GM23338 (cell line): ENCODE data around the gene AKR1C4. TPM values are rescaled to one million over a fixed set of nuclear protein-coding genes. Genes with fewer than 3 reads are reported as not detected.

ENCODE experiments used
- ATAC-seq: fragments of 200-7000 bp; cut with Tn5 transposase; 3 replicates; pipeline ENCODE4 v1.9.1; 2020
- DNase-seq: peaks from one replicate; pipeline ENCODE4 v3.0.0-alpha.2; 2015; ENCODE audit warnings: low spot score
- H2AFZ ChIP-seq: fragments of 200-600 bp; sonication (generic); 2 replicates; pipeline ENCODE4 v1.8.0; 2016; ENCODE audit warnings: antibody characterized with exemption, mild to moderate bottlenecking, moderate library complexity
- H3F3A ChIP-seq: fragments of 200-600 bp; sonication (generic); replicated peaks from 2 replicates; pipeline ENCODE4 v1.8.0; 2017; ENCODE audit warnings: antibody characterized with exemption, mixed run types, low read depth
- H3K27ac ChIP-seq: fragments of 200-600 bp; sonication (generic); 2 replicates; pipeline ENCODE4 v1.6.1; 2016; ENCODE audit warnings: low read depth
- H3K27me3 ChIP-seq: fragments of 200-600 bp; sonication (generic); 2 replicates; pipeline ENCODE4 v1.8.0; 2016; ENCODE audit warnings: mild to moderate bottlenecking, mixed run types, moderate library complexity; ENCODE audit not compliant: insufficient read depth
- H3K36me3 ChIP-seq: fragments of 200-600 bp; sonication (generic); 2 replicates; pipeline ENCODE4 v1.8.0; 2016; ENCODE audit warnings: mild to moderate bottlenecking; ENCODE audit not compliant: insufficient read depth
- H3K4me1 ChIP-seq: fragments of 200-600 bp; sonication (generic); 2 replicates; pipeline ENCODE4 v1.8.0; 2016; ENCODE audit warnings: mild to moderate bottlenecking, moderate library complexity; ENCODE audit not compliant: insufficient read depth
- H3K4me2 ChIP-seq: fragments of 200-600 bp; sonication (generic); 2 replicates; pipeline ENCODE4 v1.7.1; 2017; ENCODE audit warnings: mixed run types
- H3K4me3 ChIP-seq: fragments of 200-600 bp; sonication (generic); 2 replicates; pipeline ENCODE4 v1.6.1; 2016; ENCODE audit warnings: mixed run types
- H3K79me2 ChIP-seq: fragments of 200-600 bp; sonication (generic); replicated peaks from 2 replicates; pipeline ENCODE4 v1.8.0; 2017; ENCODE audit warnings: mild to moderate bottlenecking; ENCODE audit not compliant: insufficient read depth
- H3K9me2 ChIP-seq: fragments of 200-600 bp; sonication (generic); 2 replicates; pipeline ENCODE4 v1.8.0; 2017; ENCODE audit not compliant: insufficient read depth
- H4K20me1 ChIP-seq: fragments of 200-600 bp; sonication (generic); replicated peaks from 2 replicates; pipeline ENCODE4 v1.8.0; 2017; ENCODE audit warnings: mild to moderate bottlenecking; ENCODE audit not compliant: insufficient read depth
- H3K27ac Mint-ChIP-seq: 2 replicates; pipeline ENCODE4 v1.8.0; 2020; ENCODE audit warnings: inconsistent platforms, mild to moderate bottlenecking, moderate library complexity, mixed read lengths
- H3K27me3 Mint-ChIP-seq: 3 replicates; pipeline ENCODE4 v1.8.0; 2022; ENCODE audit warnings: low read depth, mild to moderate bottlenecking, moderate library complexity, mixed read lengths, inconsistent platforms; ENCODE audit not compliant: insufficient read depth, poor library complexity
- H3K36me3 Mint-ChIP-seq: 3 replicates; pipeline ENCODE4 v1.8.0; 2021; ENCODE audit warnings: low read depth, mild to moderate bottlenecking, inconsistent platforms, moderate library complexity, mixed read lengths
- H3K4me1 Mint-ChIP-seq: 3 replicates; pipeline ENCODE4 v1.8.0; 2020; ENCODE audit warnings: mild to moderate bottlenecking, inconsistent platforms, mixed read lengths
- H3K4me3 Mint-ChIP-seq: 3 replicates; pipeline ENCODE4 v1.8.0; 2021; ENCODE audit warnings: moderate library complexity, mild to moderate bottlenecking, inconsistent platforms, mixed read lengths
- H3K9me3 Mint-ChIP-seq: 3 replicates; pipeline ENCODE4 v1.8.0; 2020; ENCODE audit warnings: moderate library complexity, mild to moderate bottlenecking, inconsistent platforms, mixed read lengths
- CREB1 ChIP-seq: fragments of 250-450 bp; sonication (Bioruptor Pico); IDR thresholded peaks from 2 replicates; pipeline ENCODE4 v1.5.0; 2020; ENCODE audit warnings: low read depth, mild to moderate bottlenecking, moderate library complexity
- EZH2 ChIP-seq: fragments of 200-600 bp; sonication (generic); IDR thresholded peaks from one replicate; pipeline ENCODE4 v1.8.0; 2017; ENCODE audit warnings: antibody characterized with exemption, mild to moderate bottlenecking, low read depth; ENCODE audit not compliant: unreplicated experiment
- EZH2phosphoT487 ChIP-seq: fragments of 200-600 bp; sonication (generic); IDR thresholded peaks from one replicate; pipeline ENCODE4 v1.8.1; 2018; ENCODE audit warnings: antibody characterized with exemption; ENCODE audit not compliant: unreplicated experiment
- JUNB ChIP-seq: IDR thresholded peaks from one replicate; pipeline ENCODE4 v1.6.1; 2016; ENCODE audit warnings: antibody characterized with exemption; ENCODE audit not compliant: unreplicated experiment
- NANOG ChIP-seq: IDR thresholded peaks from 2 replicates; pipeline ENCODE4 v1.6.1; 2016; ENCODE audit warnings: antibody characterized with exemption, borderline replicate concordance
- POLR2AphosphoS5 ChIP-seq: IDR thresholded peaks from 2 replicates; pipeline ENCODE4 v1.6.1; 2016; ENCODE audit warnings: antibody characterized with exemption, low read depth
- STAT1 ChIP-seq: IDR thresholded peaks from one replicate; pipeline ENCODE4 v1.6.1; 2016; ENCODE audit warnings: antibody characterized with exemption; ENCODE audit not compliant: unreplicated experiment
- ZNF114 ChIP-seq: fragments of 250-450 bp; sonication (Bioruptor Pico); IDR thresholded peaks from 2 replicates; pipeline ENCODE4 v1.5.0; 2020; ENCODE audit warnings: mild to moderate bottlenecking, moderate library complexity
- ZNF331 ChIP-seq: fragments of 250-450 bp; sonication (Bioruptor Pico); IDR thresholded peaks from 2 replicates; pipeline ENCODE4 v1.5.0; 2020; ENCODE audit warnings: low read depth, mild to moderate bottlenecking, moderate library complexity
- polyA plus RNA-seq: library from polyadenylated mRNA; unstranded; fragments of >200 nt; fragmentation: Nextera tagmentation; extraction: Ambion mirVana; gene quantifications from 2 replicates; pipeline ENCODE4 v1.2.1, GENCODE V29; 2016
- total RNA-seq: library from RNA; depleted of rRNA; stranded (reverse); fragments of >200 nt; shearing (Covaris generic); gene quantifications from 2 replicates; pipeline ENCODE4 v1.2.3, GENCODE V29; 2014
- TF ChIP-seq, protein P1 (sequence below): IDR thresholded peaks from 2 replicates; pipeline ENCODE4 v1.6.1; 2016; ENCODE audit warnings: antibody characterized with exemption
- TF ChIP-seq, protein P2 (sequence below): IDR thresholded peaks from one replicate; pipeline ENCODE4 v1.6.1; 2018; ENCODE audit warnings: antibody characterized with exemption; ENCODE audit not compliant: unreplicated experiment
- TF ChIP-seq, protein P3 (sequence below), 2 experiments: fragments of 200-600 bp in 1 of 2; sonication (generic) in 1 of 2; conservative IDR thresholded peaks; 2 replicates each; pipeline versions ENCODE4 v1.5.1 to v1.6.1; 2016 to 2017; ENCODE audit warnings: antibody characterized with exemption in 2 of 2, low read depth in 2 of 2, mild to moderate bottlenecking in 2 of 2, moderate library complexity in 1 of 2
- TF ChIP-seq, protein P4 (sequence below): fragments of 250-450 bp; sonication (Bioruptor Pico); IDR thresholded peaks from 2 replicates; pipeline ENCODE4 v1.5.0; 2020; ENCODE audit warnings: mild to moderate bottlenecking, moderate library complexity

Gene AKR1C4
- total and polyA plus RNA-seq, 2 experiments from 2014 or later: not detected

DNA sequence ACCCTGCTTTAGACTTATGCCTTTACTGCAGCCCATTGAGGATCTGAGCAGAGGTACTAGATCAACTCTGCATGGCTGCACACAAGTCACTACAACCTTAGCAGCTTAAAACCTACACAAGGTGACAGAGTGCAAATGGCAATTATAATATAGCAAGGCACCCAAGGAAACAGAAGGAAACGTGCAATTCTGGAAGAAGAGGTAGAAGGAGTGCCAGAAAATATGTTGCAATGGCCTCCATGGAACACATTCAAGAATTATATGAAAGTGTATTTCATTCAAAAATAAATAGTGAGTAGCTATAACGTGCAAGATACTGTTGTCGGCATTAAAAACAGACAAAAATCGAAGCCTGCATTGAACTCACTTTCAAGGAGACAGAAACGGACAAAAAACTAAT lies 8.8 kb upstream of the AKR1C4 start:
- Mint-ChIP-seq H3K9me3 (peaks cover 5% of the 10 kb centered on the region; the same call in 1 of the 3 replicates), H3K4me3 (no peak overlapping the region), H3K36me3 (no peaks in the 10 kb centered on the region), H3K4me1 (no peaks in the 10 kb centered on the region), H3K27me3 (peaks cover 1% of the 10 kb centered on the region), H3K27ac (no peak overlapping the region)
- Histone ChIP-seq H3F3A (no peaks in the 10 kb centered on the region), H3K27me3 (no peaks in the 10 kb centered on the region), H3K4me2 (no peak overlapping the region), H3K79me2 (no peaks in the 10 kb centered on the region), H3K36me3 (no peaks in the 10 kb centered on the region), H3K9me2 (no peaks in the 10 kb centered on the region), H4K20me1 (no peaks in the 10 kb centered on the region), H3K4me1 (no peaks in the 10 kb centered on the region), H3K27ac (no peak overlapping the region), H2AFZ (peak overlapping the region; percentile 39; the same call in 1 of the 2 replicates), H3K4me3 (no peak overlapping the region)
- DNase-seq (no peak), ATAC-seq (no peak)
- TF ChIP-seq, protein P1, sequence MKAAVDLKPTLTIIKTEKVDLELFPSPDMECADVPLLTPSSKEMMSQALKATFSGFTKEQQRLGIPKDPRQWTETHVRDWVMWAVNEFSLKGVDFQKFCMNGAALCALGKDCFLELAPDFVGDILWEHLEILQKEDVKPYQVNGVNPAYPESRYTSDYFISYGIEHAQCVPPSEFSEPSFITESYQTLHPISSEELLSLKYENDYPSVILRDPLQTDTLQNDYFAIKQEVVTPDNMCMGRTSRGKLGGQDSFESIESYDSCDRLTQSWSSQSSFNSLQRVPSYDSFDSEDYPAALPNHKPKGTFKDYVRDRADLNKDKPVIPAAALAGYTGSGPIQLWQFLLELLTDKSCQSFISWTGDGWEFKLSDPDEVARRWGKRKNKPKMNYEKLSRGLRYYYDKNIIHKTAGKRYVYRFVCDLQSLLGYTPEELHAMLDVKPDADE: no peak
- no peak for TF ChIP-seq POLR2AphosphoS5
- TF ChIP-seq EZH2: no peak
- no peak for TF ChIP-seq NANOG
- no peak for TF ChIP-seq JUNB
- TF ChIP-seq CREB1 (CRISPR knock-in tag): no peak
- TF ChIP-seq ZNF331 (CRISPR knock-in tag): no peak
- TF ChIP-seq, protein P2, sequence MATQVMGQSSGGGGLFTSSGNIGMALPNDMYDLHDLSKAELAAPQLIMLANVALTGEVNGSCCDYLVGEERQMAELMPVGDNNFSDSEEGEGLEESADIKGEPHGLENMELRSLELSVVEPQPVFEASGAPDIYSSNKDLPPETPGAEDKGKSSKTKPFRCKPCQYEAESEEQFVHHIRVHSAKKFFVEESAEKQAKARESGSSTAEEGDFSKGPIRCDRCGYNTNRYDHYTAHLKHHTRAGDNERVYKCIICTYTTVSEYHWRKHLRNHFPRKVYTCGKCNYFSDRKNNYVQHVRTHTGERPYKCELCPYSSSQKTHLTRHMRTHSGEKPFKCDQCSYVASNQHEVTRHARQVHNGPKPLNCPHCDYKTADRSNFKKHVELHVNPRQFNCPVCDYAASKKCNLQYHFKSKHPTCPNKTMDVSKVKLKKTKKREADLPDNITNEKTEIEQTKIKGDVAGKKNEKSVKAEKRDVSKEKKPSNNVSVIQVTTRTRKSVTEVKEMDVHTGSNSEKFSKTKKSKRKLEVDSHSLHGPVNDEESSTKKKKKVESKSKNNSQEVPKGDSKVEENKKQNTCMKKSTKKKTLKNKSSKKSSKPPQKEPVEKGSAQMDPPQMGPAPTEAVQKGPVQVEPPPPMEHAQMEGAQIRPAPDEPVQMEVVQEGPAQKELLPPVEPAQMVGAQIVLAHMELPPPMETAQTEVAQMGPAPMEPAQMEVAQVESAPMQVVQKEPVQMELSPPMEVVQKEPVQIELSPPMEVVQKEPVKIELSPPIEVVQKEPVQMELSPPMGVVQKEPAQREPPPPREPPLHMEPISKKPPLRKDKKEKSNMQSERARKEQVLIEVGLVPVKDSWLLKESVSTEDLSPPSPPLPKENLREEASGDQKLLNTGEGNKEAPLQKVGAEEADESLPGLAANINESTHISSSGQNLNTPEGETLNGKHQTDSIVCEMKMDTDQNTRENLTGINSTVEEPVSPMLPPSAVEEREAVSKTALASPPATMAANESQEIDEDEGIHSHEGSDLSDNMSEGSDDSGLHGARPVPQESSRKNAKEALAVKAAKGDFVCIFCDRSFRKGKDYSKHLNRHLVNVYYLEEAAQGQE: no peak
- TF ChIP-seq STAT1: no peak
- TF ChIP-seq EZH2phosphoT487: no peak
- TF ChIP-seq ZNF114: no peak
- TF ChIP-seq, protein P3, sequence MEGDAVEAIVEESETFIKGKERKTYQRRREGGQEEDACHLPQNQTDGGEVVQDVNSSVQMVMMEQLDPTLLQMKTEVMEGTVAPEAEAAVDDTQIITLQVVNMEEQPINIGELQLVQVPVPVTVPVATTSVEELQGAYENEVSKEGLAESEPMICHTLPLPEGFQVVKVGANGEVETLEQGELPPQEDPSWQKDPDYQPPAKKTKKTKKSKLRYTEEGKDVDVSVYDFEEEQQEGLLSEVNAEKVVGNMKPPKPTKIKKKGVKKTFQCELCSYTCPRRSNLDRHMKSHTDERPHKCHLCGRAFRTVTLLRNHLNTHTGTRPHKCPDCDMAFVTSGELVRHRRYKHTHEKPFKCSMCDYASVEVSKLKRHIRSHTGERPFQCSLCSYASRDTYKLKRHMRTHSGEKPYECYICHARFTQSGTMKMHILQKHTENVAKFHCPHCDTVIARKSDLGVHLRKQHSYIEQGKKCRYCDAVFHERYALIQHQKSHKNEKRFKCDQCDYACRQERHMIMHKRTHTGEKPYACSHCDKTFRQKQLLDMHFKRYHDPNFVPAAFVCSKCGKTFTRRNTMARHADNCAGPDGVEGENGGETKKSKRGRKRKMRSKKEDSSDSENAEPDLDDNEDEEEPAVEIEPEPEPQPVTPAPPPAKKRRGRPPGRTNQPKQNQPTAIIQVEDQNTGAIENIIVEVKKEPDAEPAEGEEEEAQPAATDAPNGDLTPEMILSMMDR (conservative IDR thresholded peaks at IDR 0.05; ENCODE audit: low read depth in 2 of 2): no peak
- TF ChIP-seq, protein P4, sequence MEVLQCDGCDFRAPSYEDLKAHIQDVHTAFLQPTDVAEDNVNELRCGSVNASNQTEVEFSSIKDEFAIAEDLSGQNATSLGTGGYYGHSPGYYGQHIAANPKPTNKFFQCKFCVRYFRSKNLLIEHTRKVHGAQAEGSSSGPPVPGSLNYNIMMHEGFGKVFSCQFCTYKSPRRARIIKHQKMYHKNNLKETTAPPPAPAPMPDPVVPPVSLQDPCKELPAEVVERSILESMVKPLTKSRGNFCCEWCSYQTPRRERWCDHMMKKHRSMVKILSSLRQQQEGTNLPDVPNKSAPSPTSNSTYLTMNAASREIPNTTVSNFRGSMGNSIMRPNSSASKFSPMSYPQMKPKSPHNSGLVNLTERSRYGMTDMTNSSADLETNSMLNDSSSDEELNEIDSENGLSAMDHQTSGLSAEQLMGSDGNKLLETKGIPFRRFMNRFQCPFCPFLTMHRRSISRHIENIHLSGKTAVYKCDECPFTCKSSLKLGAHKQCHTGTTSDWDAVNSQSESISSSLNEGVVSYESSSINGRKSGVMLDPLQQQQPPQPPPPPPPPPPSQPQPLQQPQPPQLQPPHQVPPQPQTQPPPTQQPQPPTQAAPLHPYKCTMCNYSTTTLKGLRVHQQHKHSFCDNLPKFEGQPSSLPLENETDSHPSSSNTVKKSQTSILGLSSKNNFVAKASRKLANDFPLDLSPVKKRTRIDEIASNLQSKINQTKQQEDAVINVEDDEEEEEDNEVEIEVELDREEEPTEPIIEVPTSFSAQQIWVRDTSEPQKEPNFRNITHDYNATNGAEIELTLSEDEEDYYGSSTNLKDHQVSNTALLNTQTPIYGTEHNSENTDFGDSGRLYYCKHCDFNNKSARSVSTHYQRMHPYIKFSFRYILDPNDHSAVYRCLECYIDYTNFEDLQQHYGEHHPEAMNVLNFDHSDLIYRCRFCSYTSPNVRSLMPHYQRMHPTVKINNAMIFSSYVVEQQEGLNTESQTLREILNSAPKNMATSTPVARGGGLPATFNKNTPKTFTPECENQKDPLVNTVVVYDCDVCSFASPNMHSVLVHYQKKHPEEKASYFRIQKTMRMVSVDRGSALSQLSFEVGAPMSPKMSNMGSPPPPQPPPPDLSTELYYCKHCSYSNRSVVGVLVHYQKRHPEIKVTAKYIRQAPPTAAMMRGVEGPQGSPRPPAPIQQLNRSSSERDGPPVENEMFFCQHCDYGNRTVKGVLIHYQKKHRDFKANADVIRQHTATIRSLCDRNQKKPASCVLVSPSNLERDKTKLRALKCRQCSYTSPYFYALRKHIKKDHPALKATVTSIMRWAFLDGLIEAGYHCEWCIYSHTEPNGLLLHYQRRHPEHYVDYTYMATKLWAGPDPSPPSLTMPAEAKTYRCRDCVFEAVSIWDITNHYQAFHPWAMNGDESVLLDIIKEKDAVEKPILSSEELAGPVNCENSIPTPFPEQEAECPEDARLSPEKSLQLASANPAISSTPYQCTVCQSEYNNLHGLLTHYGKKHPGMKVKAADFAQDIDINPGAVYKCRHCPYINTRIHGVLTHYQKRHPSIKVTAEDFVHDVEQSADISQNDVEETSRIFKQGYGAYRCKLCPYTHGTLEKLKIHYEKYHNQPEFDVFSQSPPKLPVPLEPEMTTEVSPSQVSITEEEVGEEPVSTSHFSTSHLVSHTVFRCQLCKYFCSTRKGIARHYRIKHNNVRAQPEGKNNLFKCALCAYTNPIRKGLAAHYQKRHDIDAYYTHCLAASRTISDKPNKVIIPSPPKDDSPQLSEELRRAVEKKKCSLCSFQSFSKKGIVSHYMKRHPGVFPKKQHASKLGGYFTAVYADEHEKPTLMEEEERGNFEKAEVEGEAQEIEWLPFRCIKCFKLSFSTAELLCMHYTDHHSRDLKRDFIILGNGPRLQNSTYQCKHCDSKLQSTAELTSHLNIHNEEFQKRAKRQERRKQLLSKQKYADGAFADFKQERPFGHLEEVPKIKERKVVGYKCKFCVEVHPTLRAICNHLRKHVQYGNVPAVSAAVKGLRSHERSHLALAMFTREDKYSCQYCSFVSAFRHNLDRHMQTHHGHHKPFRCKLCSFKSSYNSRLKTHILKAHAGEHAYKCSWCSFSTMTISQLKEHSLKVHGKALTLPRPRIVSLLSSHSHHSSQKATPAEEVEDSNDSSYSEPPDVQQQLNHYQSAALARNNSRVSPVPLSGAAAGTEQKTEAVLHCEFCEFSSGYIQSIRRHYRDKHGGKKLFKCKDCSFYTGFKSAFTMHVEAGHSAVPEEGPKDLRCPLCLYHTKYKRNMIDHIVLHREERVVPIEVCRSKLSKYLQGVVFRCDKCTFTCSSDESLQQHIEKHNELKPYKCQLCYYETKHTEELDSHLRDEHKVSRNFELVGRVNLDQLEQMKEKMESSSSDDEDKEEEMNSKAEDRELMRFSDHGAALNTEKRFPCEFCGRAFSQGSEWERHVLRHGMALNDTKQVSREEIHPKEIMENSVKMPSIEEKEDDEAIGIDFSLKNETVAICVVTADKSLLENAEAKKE (CRISPR knock-in tag): no peak
